SHP77 (cell line): ENCODE data around the gene WBP2.

ENCODE experiments used
- DNase-seq, 2 experiments: peaks; one replicate each; lab custom pipeline; 2025; lab: John Stamatoyannopoulos, UW

WBP2 gene

DNA sequence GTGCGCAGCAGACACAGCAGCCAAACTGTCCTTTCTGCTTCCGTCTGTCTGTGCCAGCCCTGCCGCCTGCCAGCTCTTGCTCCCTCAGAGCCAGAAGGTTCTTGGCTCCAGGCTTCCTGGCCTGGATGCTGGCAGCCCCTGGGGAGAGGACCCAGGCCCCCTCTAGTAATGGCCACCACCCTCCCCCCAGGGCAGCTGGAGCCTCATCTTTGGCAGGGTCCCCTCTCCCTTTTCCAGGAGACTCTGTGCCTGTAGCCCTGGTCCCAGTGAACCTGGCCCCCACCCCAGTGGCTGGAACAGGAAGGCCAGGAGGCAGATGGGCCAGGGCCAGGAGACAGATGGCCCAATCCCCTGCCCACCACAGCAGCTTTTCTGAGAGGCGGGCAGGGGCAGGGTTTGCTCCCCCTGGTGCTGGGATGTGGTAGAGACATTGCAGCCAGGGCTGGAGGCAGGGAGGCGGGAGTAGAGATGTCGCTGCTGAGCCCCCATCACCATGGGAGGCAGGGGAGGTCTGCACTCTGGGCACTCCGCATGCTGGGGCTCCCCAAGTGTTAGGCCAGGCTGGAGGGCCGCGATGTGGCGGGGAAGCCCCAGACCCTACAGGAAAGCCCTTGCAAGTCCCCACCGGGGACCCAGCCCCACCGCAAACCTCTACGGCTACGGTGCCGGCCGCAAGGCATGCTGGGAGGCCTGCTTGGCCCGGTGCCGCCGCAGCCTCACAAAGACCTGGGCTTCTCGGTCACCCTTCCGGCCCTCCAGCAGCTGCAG lies 27.6 kb downstream of the WBP2 start:
- DNase-seq, result peak; percentile 87 to 91

DNA sequence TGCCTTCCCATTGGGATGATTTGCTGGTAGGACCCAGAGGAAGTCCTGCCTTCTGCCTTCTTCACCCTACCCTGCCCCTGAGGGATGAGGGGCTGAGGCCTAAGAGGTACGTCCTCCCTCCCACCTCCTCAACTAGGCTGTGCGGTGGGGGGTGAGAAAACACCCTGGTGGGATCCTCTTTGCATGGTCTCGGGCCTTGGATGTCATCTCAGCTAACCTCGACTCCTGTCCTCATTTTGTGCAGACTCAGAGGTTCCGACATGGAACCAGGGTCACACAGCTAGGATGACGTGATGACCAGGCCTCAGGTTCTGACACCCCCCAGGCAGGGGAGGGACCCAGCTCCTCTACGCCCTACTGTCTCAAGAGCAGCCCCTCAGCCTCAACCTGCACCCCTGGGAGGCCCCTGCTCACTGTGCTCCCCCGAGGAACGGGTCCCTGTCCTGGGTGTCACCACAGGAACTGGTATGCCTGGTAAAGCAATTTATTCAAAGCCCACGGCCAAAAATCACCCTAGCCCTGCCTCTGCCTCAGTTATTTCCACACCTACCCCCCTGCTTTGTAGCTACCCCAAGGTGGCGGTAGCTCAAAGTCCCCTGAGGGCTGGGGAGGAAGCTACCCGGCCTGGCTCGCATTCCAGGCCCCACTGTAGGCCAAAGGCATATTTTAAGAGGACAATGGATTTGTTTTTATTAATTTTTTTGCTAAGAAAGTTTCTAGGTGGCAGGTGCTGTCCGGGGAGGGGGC lies 28.4 kb downstream of the WBP2 start:
- DNase-seq, result no peak

DNA sequence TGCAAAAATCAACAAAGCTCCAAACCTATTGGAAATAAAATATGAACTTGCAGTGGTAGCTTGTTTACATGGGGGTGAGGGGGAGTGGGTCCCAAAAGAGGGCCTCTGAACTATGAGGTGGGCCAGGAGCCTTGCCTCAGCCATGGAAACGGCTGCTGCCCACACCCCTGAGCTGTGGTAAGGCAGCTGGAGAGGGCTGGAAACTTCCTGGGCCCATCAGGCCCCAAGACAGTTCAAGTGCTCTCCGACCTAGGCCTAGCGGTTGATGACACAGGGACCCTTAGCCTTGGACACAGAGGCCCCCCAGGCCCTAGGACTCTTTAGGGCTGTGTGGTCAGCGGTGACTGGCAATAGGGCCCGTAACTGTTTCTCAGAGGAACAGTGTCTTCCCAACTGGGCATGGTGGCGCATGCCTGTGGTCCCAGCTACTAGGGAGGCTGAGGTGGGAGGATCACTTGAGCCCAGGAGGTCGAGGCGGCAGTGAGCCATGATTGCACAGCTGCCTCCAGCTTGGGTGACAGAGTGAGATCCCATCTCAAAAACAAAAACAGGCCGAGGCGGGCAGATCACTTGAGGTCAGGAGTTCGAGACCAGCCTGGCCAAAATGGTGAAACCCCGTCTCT lies 29.3 kb downstream of the WBP2 start:
- no peak for DNase-seq

DNA sequence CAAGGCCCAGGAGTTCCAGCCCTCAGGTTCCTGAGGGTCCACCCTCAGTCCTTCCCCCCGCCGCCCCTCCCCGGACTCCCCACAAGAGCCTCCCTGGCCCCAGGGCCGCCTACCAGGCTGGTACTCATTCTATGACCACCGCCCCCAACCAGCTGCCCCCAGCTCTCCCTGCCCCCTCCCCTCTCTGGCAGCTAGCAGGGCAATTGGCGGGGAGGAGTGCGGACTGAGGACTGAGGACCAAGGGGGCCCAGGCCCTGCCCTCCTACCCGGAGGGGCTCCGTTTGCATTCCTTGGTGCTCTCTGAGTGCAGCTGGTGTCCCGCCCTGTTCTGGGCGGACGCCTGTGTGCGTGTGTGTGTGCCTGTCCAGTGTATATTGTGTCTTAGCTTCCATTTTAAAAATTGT lies 30.0 kb downstream of the WBP2 start:
- DNase-seq, result no peak

DNA sequence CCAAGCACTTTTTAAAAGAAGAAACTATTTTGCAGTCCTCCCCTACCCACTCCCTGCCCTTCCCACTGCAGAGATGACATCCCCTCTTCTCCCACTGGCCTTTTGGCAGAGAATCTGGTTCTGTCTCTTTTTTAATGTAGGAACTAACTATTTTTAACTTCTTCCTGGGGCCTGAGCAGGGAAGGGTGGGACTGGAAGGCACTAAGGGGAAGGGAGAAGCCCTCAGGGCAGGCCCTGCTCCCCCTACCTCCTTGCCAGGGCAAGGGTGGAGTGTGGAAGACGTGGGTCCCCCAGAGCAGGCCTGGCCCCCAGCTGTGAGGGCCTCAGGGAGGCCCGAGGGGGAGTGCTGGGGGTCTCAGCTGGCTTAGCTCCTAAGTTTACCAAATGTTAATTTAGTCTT lies 30.5 kb downstream of the WBP2 start:
- no peak for DNase-seq

DNA sequence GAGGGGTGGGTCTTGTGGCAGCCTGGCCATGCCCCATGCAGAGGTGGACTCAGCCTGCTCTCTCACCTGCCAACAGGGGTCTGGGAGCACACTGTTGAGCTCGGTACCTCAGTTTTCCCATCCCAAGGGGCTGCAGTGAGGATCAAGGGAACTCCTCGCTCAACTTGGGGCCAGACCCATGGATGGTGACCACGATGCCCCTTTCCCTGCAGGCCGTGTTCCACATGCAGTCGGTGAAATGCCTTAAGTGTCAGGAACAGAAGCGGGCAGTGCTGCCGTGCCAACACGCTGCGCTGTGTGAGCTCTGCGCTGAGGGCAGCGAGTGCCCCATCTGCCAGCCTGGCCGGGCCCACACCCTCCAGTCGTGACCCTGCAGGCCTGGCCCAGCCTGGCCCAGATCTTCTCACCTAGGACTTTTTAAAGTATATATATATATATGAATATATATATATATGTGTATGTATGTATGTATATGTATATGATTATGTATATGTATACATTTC lies 31.0 kb downstream of the WBP2 start:
- no peak for DNase-seq

DNA sequence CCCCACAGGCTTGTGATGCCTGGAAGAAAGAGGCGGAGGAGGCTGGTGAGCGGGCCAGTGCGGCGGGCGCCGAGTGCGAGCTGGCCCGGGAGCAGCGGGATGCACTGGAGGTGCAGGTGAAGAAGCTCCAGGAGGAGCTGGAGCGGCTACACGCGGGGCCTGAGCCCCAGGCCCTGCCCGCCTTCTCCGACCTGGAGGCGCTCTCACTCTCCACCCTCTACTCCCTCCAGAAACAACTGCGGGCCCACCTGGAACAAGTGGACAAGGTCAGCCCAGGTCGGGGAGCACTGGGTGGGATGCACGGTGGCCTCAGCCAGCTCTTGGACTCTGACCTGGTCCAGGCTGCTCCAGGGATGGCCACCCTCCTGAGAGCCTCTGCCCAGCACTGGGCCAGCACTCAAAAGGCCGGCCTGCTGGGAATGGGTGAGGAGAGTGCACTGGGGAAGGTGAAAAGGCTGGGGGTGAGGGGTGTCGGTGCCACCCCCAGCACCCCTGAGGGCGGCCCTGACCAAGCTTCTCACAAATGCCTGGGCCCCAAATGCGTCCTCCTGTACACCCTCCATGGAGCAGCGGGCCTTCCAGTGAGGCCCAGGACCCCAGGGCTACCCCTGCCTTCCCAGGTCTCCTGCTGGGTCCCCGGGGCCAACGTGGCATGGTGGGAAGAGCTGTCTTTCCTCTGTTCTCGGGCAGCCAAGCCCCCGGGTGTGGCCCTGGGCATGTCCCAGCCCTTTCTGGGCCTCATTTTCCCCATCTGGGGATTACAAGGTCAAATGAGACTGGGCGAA lies 31.7 kb downstream of the WBP2 start:
- no peak for DNase-seq

DNA sequence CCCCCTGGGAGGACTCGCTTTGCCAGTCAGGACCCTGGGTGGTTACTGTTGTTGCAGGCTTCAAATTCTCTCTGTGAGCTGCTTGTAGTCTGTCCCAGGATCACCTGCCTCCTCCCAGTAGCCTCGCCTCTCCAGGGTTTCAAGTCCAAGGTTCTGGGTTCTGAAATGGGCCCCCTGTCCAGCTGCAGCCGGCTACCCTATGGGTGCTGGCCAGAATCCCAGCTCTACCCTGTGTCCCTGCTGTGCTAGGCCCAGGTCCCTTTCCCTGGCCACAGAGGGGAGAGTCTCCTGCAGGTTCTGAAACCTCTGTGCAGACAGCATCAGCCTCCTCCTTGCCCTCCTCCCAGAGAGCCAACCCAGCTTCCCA lies 32.4 kb downstream of the WBP2 start:
- no peak for DNase-seq

DNA sequence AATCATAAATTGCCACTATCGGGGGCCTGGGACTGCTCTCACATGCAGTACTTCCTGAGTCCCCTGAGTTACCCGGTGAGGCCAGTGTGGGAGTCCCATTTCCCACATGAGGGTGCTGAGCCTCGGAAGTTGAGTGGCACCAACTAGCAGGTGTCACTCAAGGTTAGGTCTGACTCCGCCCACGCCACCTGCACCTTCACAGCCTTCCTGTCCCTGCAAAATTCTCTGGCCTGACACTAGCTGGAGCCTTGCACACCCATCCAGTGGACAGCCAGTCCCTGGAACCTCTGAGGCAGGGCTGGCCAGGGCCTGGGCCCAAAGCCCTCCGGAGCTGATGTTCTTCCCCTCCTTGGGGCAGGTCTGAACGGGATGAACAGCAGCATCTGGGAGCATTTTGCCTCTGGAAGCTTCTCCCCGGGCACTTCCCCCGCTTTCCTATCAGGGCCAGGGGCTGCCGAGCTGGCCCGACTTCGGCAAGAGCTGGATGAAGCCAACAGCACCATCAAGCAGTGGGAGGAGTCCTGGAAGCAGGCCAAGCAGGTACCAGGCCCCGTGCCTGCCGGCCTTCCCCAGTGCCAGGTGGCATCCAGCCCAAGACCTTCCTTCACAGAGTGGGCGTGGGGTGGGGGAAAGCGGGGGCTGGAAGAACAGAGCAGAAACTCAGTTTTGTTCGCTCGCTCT lies 32.9 kb downstream of the WBP2 start:
- no peak for DNase-seq

DNA sequence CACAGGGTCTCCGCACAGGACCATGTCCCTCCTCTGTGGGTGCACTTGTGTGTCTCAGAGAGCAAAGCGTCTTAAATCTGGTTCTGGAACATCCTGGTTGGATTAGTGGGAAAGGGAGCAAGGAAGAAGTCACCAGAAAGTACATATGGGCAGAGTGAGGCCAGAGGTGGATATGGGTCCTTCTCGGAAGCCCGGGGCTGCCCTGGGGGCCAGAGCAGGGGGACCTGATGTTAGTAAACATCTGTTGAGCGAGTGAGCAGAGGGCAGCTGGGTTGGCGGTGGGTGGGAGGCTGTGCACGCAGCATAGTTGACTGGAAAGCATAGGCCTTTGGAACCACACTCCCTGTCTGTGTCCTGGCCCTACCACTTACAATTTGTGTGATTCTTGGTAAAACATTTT lies 33.6 kb downstream of the WBP2 start:
- DNase-seq, result no peak

DNA sequence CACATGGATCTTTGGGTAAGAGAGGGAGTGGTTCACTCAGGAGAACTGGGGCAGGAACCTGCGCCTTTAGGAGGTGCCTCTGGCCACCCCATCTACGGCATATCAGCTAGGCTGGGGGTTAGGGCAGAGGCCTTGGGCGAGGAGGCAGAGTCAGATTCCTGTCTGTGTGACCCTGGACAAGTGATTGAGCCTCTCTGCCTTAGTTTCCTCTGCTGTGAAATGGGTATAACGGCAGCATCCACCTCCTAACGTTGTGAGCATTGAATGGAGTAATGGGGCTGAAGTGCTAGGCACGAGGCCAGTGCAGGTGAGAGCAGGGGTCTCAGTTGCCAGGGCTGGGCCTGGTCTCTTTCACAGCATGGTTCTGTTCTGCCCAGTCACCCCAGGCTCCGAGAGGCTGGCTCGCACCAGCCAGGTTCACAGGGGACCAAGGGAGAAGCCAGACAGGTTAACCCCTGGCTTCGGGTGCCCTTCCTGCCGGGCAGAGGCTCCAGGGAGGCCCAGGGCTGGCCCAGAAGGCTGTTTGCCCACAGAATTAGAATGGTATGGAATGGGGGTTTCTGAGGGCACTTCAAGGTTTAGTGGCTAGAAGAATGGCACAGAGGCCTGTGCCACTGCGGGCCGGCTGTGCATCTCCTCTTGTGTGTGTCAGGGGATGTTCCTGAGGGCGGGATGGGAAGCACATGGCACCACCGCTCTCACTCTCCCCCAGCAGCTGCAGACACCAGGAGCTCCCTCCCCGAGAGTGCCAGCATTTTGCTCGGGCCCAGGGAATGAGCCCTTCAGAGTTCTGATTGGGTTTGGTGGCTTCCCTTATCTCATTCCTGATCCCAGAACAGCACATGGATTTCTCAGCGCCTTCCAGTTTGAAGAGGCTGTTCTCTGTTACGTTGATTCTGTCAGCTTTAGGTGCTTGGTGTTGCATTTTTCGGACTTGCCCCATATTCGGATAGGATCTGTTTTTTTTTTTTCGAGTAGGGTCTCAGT lies 34.7 kb downstream of the WBP2 start:
- no peak for DNase-seq

DNA sequence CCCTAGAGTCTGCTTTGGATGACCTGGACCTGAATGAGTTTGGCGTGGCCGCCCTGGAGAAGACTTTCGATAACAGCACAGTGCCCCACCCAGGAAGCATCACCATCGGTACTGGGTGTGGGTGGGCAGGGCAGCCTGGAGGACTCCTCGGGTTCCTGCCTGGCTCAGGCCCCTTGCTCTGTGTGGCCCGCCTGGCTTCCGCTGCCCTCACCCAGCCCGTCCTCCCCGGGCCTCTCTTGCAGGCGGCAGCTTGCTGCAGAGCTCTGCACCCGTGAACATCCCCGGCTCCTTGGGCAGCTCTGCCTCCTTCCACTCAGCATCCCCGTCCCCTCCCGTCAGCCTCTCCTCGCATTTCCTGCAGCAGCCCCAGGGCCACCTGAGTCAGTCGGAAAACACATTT lies 35.5 kb downstream of the WBP2 start:
- DNase-seq, result no peak

DNA sequence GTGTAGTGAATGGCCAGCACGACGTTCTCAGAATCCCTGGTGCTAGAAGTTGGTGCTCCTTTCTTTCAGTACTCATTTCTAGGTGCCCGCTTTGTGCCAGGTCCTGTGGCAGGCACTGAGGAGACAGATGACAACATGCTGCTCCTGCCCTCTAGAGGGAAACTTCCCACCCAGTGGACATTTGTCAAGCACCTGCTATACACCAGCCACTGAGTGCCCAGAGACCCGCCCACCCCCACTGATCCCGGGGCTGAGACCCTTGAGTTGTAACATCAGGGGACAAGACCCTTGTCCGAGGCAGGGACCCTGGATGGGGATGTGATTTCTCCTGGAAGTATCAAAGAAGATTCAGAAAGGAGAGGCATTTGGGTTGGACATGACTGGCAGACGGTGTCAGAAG lies 36.0 kb downstream of the WBP2 start:
- DNase-seq, result no peak

DNA sequence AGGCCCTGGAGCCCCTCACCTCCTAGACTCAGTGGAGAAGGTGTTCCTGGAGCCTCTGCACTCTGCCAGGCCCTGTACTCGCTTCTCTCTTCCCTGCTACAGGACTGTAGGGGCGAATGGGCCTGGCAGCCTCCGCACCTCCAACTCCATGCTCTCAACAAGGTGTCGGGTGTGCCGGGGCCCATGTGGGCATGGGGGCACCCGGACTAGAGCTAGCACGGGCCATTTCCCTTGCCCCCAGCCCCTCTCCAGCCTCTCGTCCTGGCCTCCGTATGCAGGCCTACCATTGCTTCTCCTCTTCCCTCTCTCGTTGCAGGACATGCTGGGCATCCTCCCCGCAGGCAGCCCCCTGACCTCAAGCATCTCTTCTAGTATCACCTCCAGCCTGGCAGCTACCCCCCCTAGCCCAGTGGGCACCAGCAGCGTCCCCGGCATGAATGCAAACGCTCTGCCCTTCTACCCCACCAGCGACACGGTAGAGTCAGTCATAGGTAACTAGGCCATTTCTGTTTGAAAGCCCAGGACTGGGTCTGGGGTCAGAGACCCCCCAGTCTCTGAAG lies 36.7 kb downstream of the WBP2 start:
- no peak for DNase-seq

DNA sequence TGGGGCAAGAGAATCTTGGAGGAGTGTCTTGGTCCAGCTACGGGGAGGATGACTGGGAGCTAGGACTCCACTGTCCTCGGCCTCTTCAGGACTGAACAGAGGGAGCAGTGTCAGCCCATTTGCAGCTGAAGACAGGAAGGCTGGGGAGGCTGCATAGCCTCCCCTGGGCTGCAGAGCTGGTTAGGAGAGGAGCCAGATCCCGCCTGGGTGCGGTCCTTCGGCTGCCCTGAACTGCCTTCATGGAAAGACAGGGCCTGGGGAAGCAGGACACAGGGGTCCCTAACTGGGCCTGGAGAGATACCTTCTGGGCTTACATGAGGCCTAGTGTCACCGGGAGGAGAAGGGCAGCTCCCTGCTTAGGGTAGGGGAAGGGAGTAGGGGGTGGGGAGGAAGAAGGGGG lies 37.6 kb downstream of the WBP2 start:
- DNase-seq, result no peak

DNA sequence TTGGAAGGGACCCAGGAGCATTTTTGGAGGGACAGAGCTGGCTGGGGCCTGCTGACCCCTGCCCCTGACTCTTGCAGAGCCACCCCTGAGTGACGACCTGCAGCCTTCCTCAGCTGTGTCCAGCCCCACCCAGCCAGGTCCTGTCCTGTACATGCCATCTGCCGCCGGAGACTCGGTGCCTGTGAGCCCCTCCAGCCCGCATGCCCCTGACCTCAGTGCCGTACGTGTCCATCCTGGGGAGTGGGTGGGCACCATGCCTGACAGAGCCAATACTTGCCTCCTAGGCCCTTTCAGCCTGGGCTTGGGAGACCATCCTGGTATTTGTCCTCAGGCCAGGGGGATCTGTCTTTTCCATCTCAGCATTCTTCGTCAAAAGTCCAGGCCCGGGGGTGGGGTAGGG lies 38.4 kb downstream of the WBP2 start:
- DNase-seq, result no peak

DNA sequence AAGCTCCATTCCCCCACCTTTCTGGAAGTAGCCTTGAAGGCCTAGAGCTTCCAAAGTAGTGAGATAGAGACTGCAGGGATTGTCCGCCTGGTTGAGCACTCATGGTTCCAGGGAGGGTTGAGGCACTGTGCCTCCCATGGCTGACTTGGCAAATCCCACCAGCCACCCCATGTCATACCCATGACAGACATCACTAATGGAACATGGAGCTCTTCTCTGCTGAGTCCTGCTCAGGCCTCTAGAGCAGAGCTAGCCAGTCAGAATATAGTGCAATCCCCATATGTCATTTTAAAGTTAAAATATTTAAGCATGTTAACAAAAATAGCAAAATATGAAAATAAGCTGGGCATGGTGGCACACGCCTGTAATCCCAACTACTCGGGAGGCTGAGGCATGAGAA lies 39.7 kb downstream of the WBP2 start:
- DNase-seq, result no peak

DNA sequence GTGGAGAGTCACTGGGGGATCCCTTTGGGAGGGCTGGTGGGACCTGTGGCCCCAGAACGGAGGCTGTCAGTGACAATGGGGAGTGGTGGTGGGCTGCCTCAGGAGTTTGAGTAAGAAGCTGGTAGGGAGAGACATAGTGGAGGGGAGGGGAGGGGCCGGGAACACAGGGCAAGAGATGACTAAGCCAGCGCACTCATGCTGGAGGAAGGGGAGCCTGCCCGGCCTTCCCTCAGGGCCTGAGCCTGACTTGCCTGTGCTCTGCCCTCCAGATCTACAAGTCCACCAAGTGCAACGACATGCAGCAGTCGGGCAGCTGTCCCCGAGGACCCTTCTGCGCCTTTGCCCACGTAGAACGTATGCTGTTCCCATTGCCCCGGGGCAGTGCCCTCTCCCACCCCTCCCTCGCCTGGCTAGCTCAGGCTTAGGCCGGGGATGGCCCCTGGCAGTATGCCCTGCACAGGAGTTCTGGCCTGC lies 40.2 kb downstream of the WBP2 start:
- no peak for DNase-seq

DNA sequence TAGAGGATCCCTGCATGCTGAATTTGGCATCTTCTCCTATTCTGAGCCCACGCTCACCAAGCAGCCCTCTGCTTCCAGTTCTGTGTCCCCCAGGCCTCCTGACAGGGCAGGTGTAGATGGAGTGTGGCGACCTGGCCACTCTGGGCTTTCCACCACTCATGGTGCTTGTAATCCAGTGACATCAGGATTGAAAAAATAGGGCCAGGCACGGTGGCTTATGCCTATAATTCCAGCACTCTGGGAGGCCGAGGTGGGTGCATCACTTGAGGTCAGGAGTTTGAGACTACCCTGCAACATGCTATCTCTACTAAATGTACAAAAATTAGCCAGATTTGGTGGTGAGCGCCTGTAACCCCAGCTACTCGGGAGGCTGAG lies 41.1 kb downstream of the WBP2 start:
- DNase-seq, result no peak
